Choroid plexus epithelial cell (primary cell): ENCODE data around the gene RSPO3.

Source experiments
- DNase-seq: peaks from one replicate; pipeline ENCODE4 v3.0.0-alpha.2; 2010; ENCODE audit warnings: low read depth
- H3K4me3 ChIP-seq: 2 replicates; pipeline ENCODE4 v1.5.1; 2011; ENCODE audit warnings: low read depth, mild to moderate bottlenecking, control low read depth, low read length, moderate library complexity
- TF ChIP-seq, protein P1 (sequence below): conservative IDR thresholded peaks from 2 replicates; pipeline ENCODE4 v1.5.1; 2011; ENCODE audit warnings: low read depth, mild to moderate bottlenecking, control low read depth, inconsistent platforms, low read length, moderate library complexity

Gene RSPO3

DNA sequence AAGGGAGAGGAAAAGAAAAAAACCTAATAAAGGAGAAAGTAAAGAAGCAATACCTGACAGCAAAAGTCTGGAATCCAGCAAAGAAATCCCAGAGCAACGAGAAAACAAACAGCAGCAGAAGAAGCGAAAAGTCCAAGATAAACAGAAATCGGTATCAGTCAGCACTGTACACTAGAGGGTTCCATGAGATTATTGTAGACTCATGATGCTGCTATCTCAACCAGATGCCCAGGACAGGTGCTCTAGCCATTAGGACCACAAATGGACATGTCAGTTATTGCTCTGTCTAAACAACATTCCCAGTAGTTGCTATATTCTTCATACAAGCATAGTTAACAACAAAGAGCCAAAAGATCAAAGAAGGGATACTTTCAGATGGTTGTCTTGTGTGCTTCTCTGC, 77.4 kb downstream of the RSPO3 start:
- peak; percentile 41 for DNase-seq
- H3K4me3 ChIP-seq: no peak overlapping the region
- TF ChIP-seq, protein P1, sequence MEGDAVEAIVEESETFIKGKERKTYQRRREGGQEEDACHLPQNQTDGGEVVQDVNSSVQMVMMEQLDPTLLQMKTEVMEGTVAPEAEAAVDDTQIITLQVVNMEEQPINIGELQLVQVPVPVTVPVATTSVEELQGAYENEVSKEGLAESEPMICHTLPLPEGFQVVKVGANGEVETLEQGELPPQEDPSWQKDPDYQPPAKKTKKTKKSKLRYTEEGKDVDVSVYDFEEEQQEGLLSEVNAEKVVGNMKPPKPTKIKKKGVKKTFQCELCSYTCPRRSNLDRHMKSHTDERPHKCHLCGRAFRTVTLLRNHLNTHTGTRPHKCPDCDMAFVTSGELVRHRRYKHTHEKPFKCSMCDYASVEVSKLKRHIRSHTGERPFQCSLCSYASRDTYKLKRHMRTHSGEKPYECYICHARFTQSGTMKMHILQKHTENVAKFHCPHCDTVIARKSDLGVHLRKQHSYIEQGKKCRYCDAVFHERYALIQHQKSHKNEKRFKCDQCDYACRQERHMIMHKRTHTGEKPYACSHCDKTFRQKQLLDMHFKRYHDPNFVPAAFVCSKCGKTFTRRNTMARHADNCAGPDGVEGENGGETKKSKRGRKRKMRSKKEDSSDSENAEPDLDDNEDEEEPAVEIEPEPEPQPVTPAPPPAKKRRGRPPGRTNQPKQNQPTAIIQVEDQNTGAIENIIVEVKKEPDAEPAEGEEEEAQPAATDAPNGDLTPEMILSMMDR: peak; percentile 11

- H3K4me3 ChIP-seq: no peak overlapping the region
- DNase-seq: peak; percentile 32
- TF ChIP-seq, protein P1: no peak
Measured at GRCh38 chr6:127198549-127198948, 80.1 kb downstream of the RSPO3 start.

GRCh38 chr6:127199470-127199869, 81.0 kb downstream of the RSPO3 start:
- TF ChIP-seq, protein P1: no peak
- H3K4me3 ChIP-seq: no peak overlapping the region
- no peak for DNase-seq

DNA sequence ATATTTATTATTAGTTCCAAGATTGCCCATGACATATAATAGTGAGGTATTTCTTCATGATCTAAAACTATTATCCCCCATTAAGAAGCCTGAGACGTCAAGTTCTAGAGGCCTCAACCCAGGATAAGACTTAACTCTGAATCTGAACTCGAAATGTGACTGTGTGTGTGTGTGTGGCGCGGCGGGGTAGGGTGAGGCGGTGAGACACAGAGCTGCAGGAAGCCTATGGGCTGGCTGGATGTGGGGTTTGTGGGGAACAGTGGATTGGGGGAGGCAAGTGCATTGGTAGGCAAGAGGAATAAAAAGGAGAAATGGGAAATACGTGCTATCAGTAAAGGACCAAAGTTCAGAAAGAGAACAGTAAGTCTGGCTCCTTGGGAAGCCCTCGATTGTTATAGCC, 81.6 kb downstream of the RSPO3 start:
- TF ChIP-seq, protein P1: no peak
- H3K4me3 ChIP-seq: no peak overlapping the region
- no peak for DNase-seq

- peak; percentile 77 for DNase-seq
- TF ChIP-seq, protein P1: no peak
- no peak overlapping the region for H3K4me3 ChIP-seq
Measured at GRCh38 chr6:127201321-127201720, 82.8 kb downstream of the RSPO3 start.

DNA sequence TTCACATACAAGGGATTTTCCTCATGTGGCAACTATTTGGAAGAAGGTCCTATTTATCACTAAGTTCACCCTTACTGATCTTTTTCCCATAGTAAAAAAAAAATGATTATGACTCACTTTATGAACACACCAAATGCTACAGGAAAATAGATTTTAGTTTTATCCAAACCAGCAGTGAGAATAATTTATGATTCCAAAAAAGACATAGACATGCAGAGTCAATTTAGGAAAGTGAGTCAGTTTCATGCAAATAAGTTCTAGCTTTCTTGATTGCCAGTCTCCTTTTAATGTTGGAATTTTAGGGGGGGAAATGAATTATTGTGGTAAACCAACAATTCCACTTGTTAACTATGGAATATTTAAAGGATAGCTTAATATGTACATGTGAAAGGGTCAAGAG, 84.2 kb downstream of the RSPO3 start:
- no peak for DNase-seq
- TF ChIP-seq, protein P1: no peak
- H3K4me3 ChIP-seq: no peak overlapping the region

- TF ChIP-seq, protein P1: no peak
- H3K4me3 ChIP-seq: no peak overlapping the region
- no peak for DNase-seq
Measured at GRCh38 chr6:127204281-127204680, 85.8 kb downstream of the RSPO3 start.
